CD4-positive, alpha-beta T cell treated with Interleukin-6 for 4 hours (primary cell): ENCODE measurements around the gene CD247.

ENCODE experiments used
- DNase-seq: peaks from one replicate; pipeline ENCODE4 v3.0.0-alpha.2; 2020; ENCODE audit warnings: mixed read lengths

Gene CD247

GRCh38 chr1:167511374-167511986 lies 6.8 kb downstream of the CD247 start:
- no peak for DNase-seq

- no peak for DNase-seq
Observed at GRCh38 chr1:167510881-167511280, 7.4 kb downstream of the CD247 start.

- DNase-seq, result peak; percentile 30
Observed at GRCh38 chr1:167510244-167510643, 8.1 kb downstream of the CD247 start.

- no peak for DNase-seq
Observed at GRCh38 chr1:167509587-167509986, 8.7 kb downstream of the CD247 start.

- no peak for DNase-seq
Observed at GRCh38 chr1:167507719-167508118, 10.6 kb downstream of the CD247 start.

- no peak for DNase-seq
Observed at GRCh38 chr1:167504467-167504827, 13.9 kb downstream of the CD247 start.

- no peak for DNase-seq
Observed at GRCh38 chr1:167503626-167504466, 14.5 kb downstream of the CD247 start.

- no peak for DNase-seq
Observed at GRCh38 chr1:167502719-167503462, 15.4 kb downstream of the CD247 start.

GRCh38 chr1:167502192-167502551 lies 16.2 kb downstream of the CD247 start:
- no peak for DNase-seq

GRCh38 chr1:167501515-167502191 lies 16.7 kb downstream of the CD247 start:
- DNase-seq, result peak; percentile 48

GRCh38 chr1:167500283-167500860 lies 18.0 kb downstream of the CD247 start:
- no peak for DNase-seq

GRCh38 chr1:167499664-167500101 lies 18.6 kb downstream of the CD247 start:
- DNase-seq, result peak; percentile 45

GRCh38 chr1:167499106-167499505 lies 19.2 kb downstream of the CD247 start:
- DNase-seq, result no peak

- DNase-seq, result no peak
Observed at GRCh38 chr1:167496797-167497619, 21.3 kb downstream of the CD247 start.

- no peak for DNase-seq
Observed at GRCh38 chr1:167493372-167493771, 25.0 kb downstream of the CD247 start.

GRCh38 chr1:167492481-167492910 lies 25.8 kb downstream of the CD247 start:
- peak; percentile 34 for DNase-seq

GRCh38 chr1:167491586-167492461 lies 26.5 kb downstream of the CD247 start:
- peak; percentile 44 for DNase-seq

- no peak for DNase-seq
Observed at GRCh38 chr1:167490765-167491164, 27.6 kb downstream of the CD247 start.

GRCh38 chr1:167489571-167490340 lies 28.6 kb downstream of the CD247 start:
- peak; percentile 72 for DNase-seq

GRCh38 chr1:167488786-167489185 lies 29.5 kb downstream of the CD247 start:
- DNase-seq, result peak; percentile 34
